PC-3 (cell line): ENCODE results near the gene SLC25A34. TPM values are rescaled to one million over a fixed set of nuclear protein-coding genes. Genes with fewer than 3 reads are reported as not detected.

Experiments
- ATAC-seq: fragments of 200-7000 bp; cut with Tn5 transposase; 2 replicates; pipeline ENCODE4 v1.9.1; 2020; ENCODE audit warnings: mild to moderate bottlenecking, moderate library complexity
- BruUV-seq: library from RNA; stranded (reverse); fragments of 400-500 nt; replicated peaks from 2 replicates; lab custom pipeline; 2021; lab: Mats Ljungman, UMichigan
- CTCF ChIA-PET: fragments of 300-600 bp; sonication (Branson Sonifier 250); formaldehyde crosslinking; loops from one replicate; lab custom pipeline; 2022; ENCODE audit warnings: antibody characterized with exemption; lab: Charles Lee
- POLR2A ChIA-PET: fragments of 300-600 bp; sonication (Branson Sonifier 250); formaldehyde crosslinking; loops from one replicate; lab custom pipeline; 2022; ENCODE audit warnings: antibody characterized with exemption; ENCODE audit not compliant: unreplicated experiment; lab: Charles Lee
- DNase-seq: peaks from one replicate; pipeline ENCODE4 v3.0.0-alpha.2; 2015
- H2AFZ ChIP-seq: fragments of 300-600 bp; sonication (generic); 2 replicates; pipeline ENCODE4 v1.6.0; 2016; ENCODE audit warnings: antibody characterized with exemption, low read length
- H3F3A ChIP-seq: fragments of 300-600 bp; sonication (generic); one replicate; pipeline ENCODE4 v1.6.0; 2017; ENCODE audit warnings: antibody characterized with exemption, low read length, control low read depth, mild to moderate bottlenecking; ENCODE audit not compliant: unreplicated experiment
- H3K27ac ChIP-seq: fragments of 300-600 bp; sonication (generic); 2 replicates; pipeline ENCODE4 v1.5.1; 2016; ENCODE audit warnings: mild to moderate bottlenecking, low read length
- H3K27me3 ChIP-seq: fragments of 300-600 bp; sonication (generic); 2 replicates; pipeline ENCODE4 v1.6.1; 2016; ENCODE audit warnings: low read length, mixed read lengths
- H3K36me3 ChIP-seq: fragments of 300-600 bp; sonication (generic); 2 replicates; pipeline ENCODE4 v1.6.1; 2016; ENCODE audit warnings: low read depth, mixed run types, low read length, mixed read lengths
- H3K4me1 ChIP-seq: fragments of 300-600 bp; sonication (generic); 2 replicates; pipeline ENCODE4 v1.5.1; 2016; ENCODE audit warnings: low read length; ENCODE audit not compliant: insufficient read depth
- H3K4me2 ChIP-seq: fragments of 300-600 bp; sonication (generic); 2 replicates; pipeline ENCODE4 v1.6.0; 2016; ENCODE audit warnings: low read length
- H3K4me3 ChIP-seq: fragments of 300-600 bp; sonication (generic); 2 replicates; pipeline ENCODE4 v1.5.1; 2016; ENCODE audit warnings: mild to moderate bottlenecking, low read length, mixed read lengths
- H3K79me2 ChIP-seq: fragments of 300-600 bp; sonication (generic); 2 replicates; pipeline ENCODE4 v1.6.1; 2017; ENCODE audit warnings: low read length, mixed read lengths
- H3K9ac ChIP-seq: fragments of 300-600 bp; sonication (generic); 2 replicates; pipeline ENCODE4 v1.6.0; 2016; ENCODE audit warnings: mild to moderate bottlenecking, low read length
- H3K9me2 ChIP-seq: fragments of 300-600 bp; sonication (generic); replicated peaks from 2 replicates; pipeline ENCODE4 v1.6.1; 2016; ENCODE audit warnings: mixed run types, low read length, mixed read lengths
- H3K9me3 ChIP-seq: fragments of 300-600 bp; sonication (generic); 2 replicates; pipeline ENCODE4 v1.6.1; 2016; ENCODE audit warnings: low read length, mixed read lengths
- H4K20me1 ChIP-seq: fragments of 300-600 bp; sonication (generic); 2 replicates; pipeline ENCODE4 v1.6.1; 2016; ENCODE audit warnings: low read length, mixed read lengths
- CTCF ChIP-seq: fragments of 300-600 bp; sonication (generic); conservative IDR thresholded peaks from 2 replicates; pipeline ENCODE4 v1.5.1; 2017; ENCODE audit warnings: antibody characterized with exemption, low read depth, mild to moderate bottlenecking, low read length
- EZH2 ChIP-seq: fragments of 300-600 bp; sonication (generic); IDR thresholded peaks from one replicate; pipeline ENCODE4 v1.6.1; 2017; ENCODE audit warnings: antibody characterized with exemption, mild to moderate bottlenecking, low read length; ENCODE audit not compliant: unreplicated experiment
- EZH2phosphoT487 ChIP-seq: fragments of 300-600 bp; sonication (generic); IDR thresholded peaks from 2 replicates; pipeline ENCODE4 v1.6.1; 2018; ENCODE audit warnings: mild to moderate bottlenecking, antibody characterized with exemption, low read length, borderline replicate concordance
- intact Hi-C: fragments of 100-400 bp; cut with micrococcal nuclease; formaldehyde crosslinking; loops from 2 replicates; pipeline ENCODE4 v1.9.0; 2023
- total RNA-seq: library from RNA; depleted of rRNA; stranded (reverse); fragments of >200 nt; gene quantifications from 2 replicates; pipeline ENCODE4 v1.2.3, GENCODE V29; 2014

Gene SLC25A34
- total RNA-seq, 1 experiment from 2014 or later = 0.44 TPM

GRCh38 chr1:15708486-15709137 is 27.4 kb upstream of the SLC25A34 start:
- H3F3A ChIP-seq = no peaks in the 10 kb centered on the region
- CTCF ChIA-PET = interaction anchor here (0.6 kb wide), 1 partner anchor 23 kb away, joined by 3 read pairs; no protein-coding TSS in a partner anchor
- no TSS peak for BruUV-seq

GRCh38 chr1:15709226-15709625 is 26.8 kb upstream of the SLC25A34 start:
- Histone ChIP-seq H4K20me1 (no peaks in the 10 kb centered on the region), H3K9me3 (no peaks in the 10 kb centered on the region), H3K27me3 (no peaks in the 10 kb centered on the region), H3K79me2 (peaks cover 13% of the 10 kb centered on the region), H3K27ac (no peak overlapping the region), H3K36me3 (no peaks in the 10 kb centered on the region), H3F3A (no peaks in the 10 kb centered on the region), H3K9ac (no peak overlapping the region), H3K4me2 (no peak overlapping the region), H3K4me1 (no peaks in the 10 kb centered on the region; the same call in 1 of the 2 replicates), H3K9me2 (no peaks in the 10 kb centered on the region), H3K4me3 (no peak overlapping the region), H2AFZ (no peak overlapping the region)
- BruUV-seq = no TSS peak
- TF ChIP-seq CTCF (no peak), EZH2phosphoT487 (no peak), EZH2 (no peak)
- intact Hi-C loops = no loop called here
- ChIA-PET POLR2A (interaction anchor here (0.6 kb wide), 1 partner anchor 125 kb away, joined by 7 read pairs; no protein-coding TSS in a partner anchor), CTCF (no interaction called here)
- ATAC-seq = no peak
- DNase-seq = no peak

More at GRCh38 chr1:15708486-15709137, 27.4 kb upstream of the SLC25A34 start:
- Histone ChIP-seq H4K20me1 (no peaks in the 10 kb centered on the region), H3K27me3 (no peaks in the 10 kb centered on the region), H3K9me2 (no peaks in the 10 kb centered on the region), H3K79me2 (peaks cover 13% of the 10 kb centered on the region), H3K4me2 (no peak overlapping the region), H3K27ac (no peak overlapping the region), H3K4me3 (no peak overlapping the region), H2AFZ (no peak overlapping the region), H3K9ac (no peak overlapping the region), H3K36me3 (no peaks in the 10 kb centered on the region), H3K9me3 (no peaks in the 10 kb centered on the region), H3K4me1 (no peaks in the 10 kb centered on the region; the same call in 1 of the 2 replicates)
- TF ChIP-seq EZH2phosphoT487 (no peak), CTCF (no peak), EZH2 (no peak)
- ATAC-seq (peak; percentile 45), DNase-seq (peak; percentile 59)
- POLR2A ChIA-PET = no interaction called here
- intact Hi-C loops = no loop called here

- H3K79me2 ChIP-seq = peaks cover 13% of the 10 kb centered on the region; the same call in 1 of the 2 replicates
Measured at GRCh38 chr1:15712168-15712567, 23.9 kb upstream of the SLC25A34 start.

More at GRCh38 chr1:15712168-15712567, 23.9 kb upstream of the SLC25A34 start:
- CTCF ChIA-PET = no interaction called here
- Histone ChIP-seq H3K4me2 (no peak overlapping the region), H3K9ac (no peak overlapping the region), H3K9me3 (no peaks in the 10 kb centered on the region), H3K27ac (no peak overlapping the region), H3K9me2 (no peaks in the 10 kb centered on the region), H3K4me3 (no peak overlapping the region), H2AFZ (no peak overlapping the region), H3K36me3 (peaks cover 6% of the 10 kb centered on the region; the same call in 1 of the 2 replicates), H3K4me1 (no peaks in the 10 kb centered on the region; the same call in 1 of the 2 replicates), H3K27me3 (no peaks in the 10 kb centered on the region), H4K20me1 (no peaks in the 10 kb centered on the region), H3F3A (no peaks in the 10 kb centered on the region)
- DNase-seq (no peak), ATAC-seq (no peak)
- POLR2A ChIA-PET = no interaction called here
- BruUV-seq = no TSS peak
- no peak for TF ChIP-seq EZH2
- no peak for TF ChIP-seq CTCF
- no peak for TF ChIP-seq EZH2phosphoT487
- intact Hi-C loops = no loop called here
